PC-3 (cell line): Measurements from ENCODE around the gene RABAC1. TPM values are rescaled to one million over a fixed set of nuclear protein-coding genes. Genes with fewer than 3 reads are reported as not detected.
"Not testable (repeated sequence)": the region's sequence is repeated elsewhere in the genome, so short reads cannot be mapped to it uniquely, and the experiment has no call there.

Experiments used
- ATAC-seq: fragments of 200-7000 bp; cut with Tn5 transposase; 2 replicates; pipeline ENCODE4 v1.9.1; 2020; ENCODE audit warnings: mild to moderate bottlenecking, moderate library complexity
- BruUV-seq: library from RNA; stranded (reverse); fragments of 400-500 nt; replicated peaks from 2 replicates; lab custom pipeline; 2021; lab: Mats Ljungman, UMichigan
- CTCF ChIA-PET: fragments of 300-600 bp; sonication (Branson Sonifier 250); formaldehyde crosslinking; loops from one replicate; lab custom pipeline; 2022; ENCODE audit warnings: antibody characterized with exemption; lab: Charles Lee
- POLR2A ChIA-PET: fragments of 300-600 bp; sonication (Branson Sonifier 250); formaldehyde crosslinking; loops from one replicate; lab custom pipeline; 2022; ENCODE audit warnings: antibody characterized with exemption; ENCODE audit not compliant: unreplicated experiment; lab: Charles Lee
- DNase-seq: peaks from one replicate; pipeline ENCODE4 v3.0.0-alpha.2; 2015
- H2AFZ ChIP-seq: fragments of 300-600 bp; sonication (generic); 2 replicates; pipeline ENCODE4 v1.6.0; 2016; ENCODE audit warnings: antibody characterized with exemption, low read length
- H3F3A ChIP-seq: fragments of 300-600 bp; sonication (generic); one replicate; pipeline ENCODE4 v1.6.0; 2017; ENCODE audit warnings: antibody characterized with exemption, low read length, control low read depth, mild to moderate bottlenecking; ENCODE audit not compliant: unreplicated experiment
- H3K27ac ChIP-seq: fragments of 300-600 bp; sonication (generic); 2 replicates; pipeline ENCODE4 v1.5.1; 2016; ENCODE audit warnings: mild to moderate bottlenecking, low read length
- H3K27me3 ChIP-seq: fragments of 300-600 bp; sonication (generic); 2 replicates; pipeline ENCODE4 v1.6.1; 2016; ENCODE audit warnings: low read length, mixed read lengths
- H3K36me3 ChIP-seq: fragments of 300-600 bp; sonication (generic); 2 replicates; pipeline ENCODE4 v1.6.1; 2016; ENCODE audit warnings: low read depth, mixed run types, low read length, mixed read lengths
- H3K4me1 ChIP-seq: fragments of 300-600 bp; sonication (generic); 2 replicates; pipeline ENCODE4 v1.5.1; 2016; ENCODE audit warnings: low read length; ENCODE audit not compliant: insufficient read depth
- H3K4me2 ChIP-seq: fragments of 300-600 bp; sonication (generic); 2 replicates; pipeline ENCODE4 v1.6.0; 2016; ENCODE audit warnings: low read length
- H3K4me3 ChIP-seq: fragments of 300-600 bp; sonication (generic); 2 replicates; pipeline ENCODE4 v1.5.1; 2016; ENCODE audit warnings: mild to moderate bottlenecking, low read length, mixed read lengths
- H3K79me2 ChIP-seq: fragments of 300-600 bp; sonication (generic); 2 replicates; pipeline ENCODE4 v1.6.1; 2017; ENCODE audit warnings: low read length, mixed read lengths
- H3K9ac ChIP-seq: fragments of 300-600 bp; sonication (generic); 2 replicates; pipeline ENCODE4 v1.6.0; 2016; ENCODE audit warnings: mild to moderate bottlenecking, low read length
- H3K9me2 ChIP-seq: fragments of 300-600 bp; sonication (generic); replicated peaks from 2 replicates; pipeline ENCODE4 v1.6.1; 2016; ENCODE audit warnings: mixed run types, low read length, mixed read lengths
- H3K9me3 ChIP-seq: fragments of 300-600 bp; sonication (generic); 2 replicates; pipeline ENCODE4 v1.6.1; 2016; ENCODE audit warnings: low read length, mixed read lengths
- H4K20me1 ChIP-seq: fragments of 300-600 bp; sonication (generic); 2 replicates; pipeline ENCODE4 v1.6.1; 2016; ENCODE audit warnings: low read length, mixed read lengths
- EZH2 ChIP-seq: fragments of 300-600 bp; sonication (generic); IDR thresholded peaks from one replicate; pipeline ENCODE4 v1.6.1; 2017; ENCODE audit warnings: antibody characterized with exemption, mild to moderate bottlenecking, low read length; ENCODE audit not compliant: unreplicated experiment
- EZH2phosphoT487 ChIP-seq: fragments of 300-600 bp; sonication (generic); IDR thresholded peaks from 2 replicates; pipeline ENCODE4 v1.6.1; 2018; ENCODE audit warnings: mild to moderate bottlenecking, antibody characterized with exemption, low read length, borderline replicate concordance
- intact Hi-C: fragments of 100-400 bp; cut with micrococcal nuclease; formaldehyde crosslinking; loops from 2 replicates; pipeline ENCODE4 v1.9.0; 2023
- total RNA-seq: library from RNA; depleted of rRNA; stranded (reverse); fragments of >200 nt; gene quantifications from 2 replicates; pipeline ENCODE4 v1.2.3, GENCODE V29; 2014
- TF ChIP-seq, protein P1 (sequence below): fragments of 300-600 bp; sonication (generic); conservative IDR thresholded peaks from 2 replicates; pipeline ENCODE4 v1.5.1; 2017; ENCODE audit warnings: antibody characterized with exemption, low read depth, mild to moderate bottlenecking, low read length

The RABAC1 gene
- total RNA-seq, 1 experiment from 2014 or later = 158 TPM

DNA sequence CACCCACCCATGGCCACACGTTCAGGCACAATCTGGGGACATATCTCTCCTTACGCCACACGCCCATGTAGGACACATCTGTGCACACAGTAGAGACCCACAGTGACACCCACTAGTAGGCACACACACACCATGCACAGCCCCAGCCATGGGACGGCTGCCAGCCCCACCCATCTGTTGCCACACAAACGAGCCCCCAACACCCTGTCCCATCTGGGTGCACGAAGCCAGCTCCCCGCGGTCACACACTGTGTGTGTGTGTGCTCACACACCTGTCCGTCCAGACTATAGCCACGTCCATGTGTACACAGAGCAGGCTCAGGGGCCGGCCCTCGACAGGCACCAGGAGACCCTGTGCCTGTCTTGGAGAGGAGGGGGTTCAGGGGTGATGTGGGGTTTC, 41.4 kb downstream of the RABAC1 start:
- BruUV-seq = no TSS peak
- no peaks in the 10 kb centered on the region for H3F3A ChIP-seq
- ChIA-PET POLR2A (no interaction called here), CTCF (no interaction called here)
- no peaks in the 10 kb centered on the region for H3K9me2 ChIP-seq
- H3K9me3 ChIP-seq = no peaks in the 10 kb centered on the region
- ATAC-seq = no peak
- DNase-seq = no peak
- H3K4me3 ChIP-seq = no peak overlapping the region
- H3K4me2 ChIP-seq = no peak overlapping the region
- H3K9ac ChIP-seq = no peak overlapping the region
- TF ChIP-seq EZH2phosphoT487 = no peak
- TF ChIP-seq, protein P1, sequence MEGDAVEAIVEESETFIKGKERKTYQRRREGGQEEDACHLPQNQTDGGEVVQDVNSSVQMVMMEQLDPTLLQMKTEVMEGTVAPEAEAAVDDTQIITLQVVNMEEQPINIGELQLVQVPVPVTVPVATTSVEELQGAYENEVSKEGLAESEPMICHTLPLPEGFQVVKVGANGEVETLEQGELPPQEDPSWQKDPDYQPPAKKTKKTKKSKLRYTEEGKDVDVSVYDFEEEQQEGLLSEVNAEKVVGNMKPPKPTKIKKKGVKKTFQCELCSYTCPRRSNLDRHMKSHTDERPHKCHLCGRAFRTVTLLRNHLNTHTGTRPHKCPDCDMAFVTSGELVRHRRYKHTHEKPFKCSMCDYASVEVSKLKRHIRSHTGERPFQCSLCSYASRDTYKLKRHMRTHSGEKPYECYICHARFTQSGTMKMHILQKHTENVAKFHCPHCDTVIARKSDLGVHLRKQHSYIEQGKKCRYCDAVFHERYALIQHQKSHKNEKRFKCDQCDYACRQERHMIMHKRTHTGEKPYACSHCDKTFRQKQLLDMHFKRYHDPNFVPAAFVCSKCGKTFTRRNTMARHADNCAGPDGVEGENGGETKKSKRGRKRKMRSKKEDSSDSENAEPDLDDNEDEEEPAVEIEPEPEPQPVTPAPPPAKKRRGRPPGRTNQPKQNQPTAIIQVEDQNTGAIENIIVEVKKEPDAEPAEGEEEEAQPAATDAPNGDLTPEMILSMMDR = no peak
- TF ChIP-seq EZH2 = no peak
- H3K27ac ChIP-seq = no peak overlapping the region
- H2AFZ ChIP-seq = no peak overlapping the region
- no peaks in the 10 kb centered on the region for H4K20me1 ChIP-seq
- intact Hi-C loops = no loop called here
- H3K79me2 ChIP-seq = no peaks in the 10 kb centered on the region
- H3K36me3 ChIP-seq = no peaks in the 10 kb centered on the region
- H3K27me3 ChIP-seq = peaks cover 24% of the 10 kb centered on the region
- H3K4me1 ChIP-seq = no peaks in the 10 kb centered on the region

DNA sequence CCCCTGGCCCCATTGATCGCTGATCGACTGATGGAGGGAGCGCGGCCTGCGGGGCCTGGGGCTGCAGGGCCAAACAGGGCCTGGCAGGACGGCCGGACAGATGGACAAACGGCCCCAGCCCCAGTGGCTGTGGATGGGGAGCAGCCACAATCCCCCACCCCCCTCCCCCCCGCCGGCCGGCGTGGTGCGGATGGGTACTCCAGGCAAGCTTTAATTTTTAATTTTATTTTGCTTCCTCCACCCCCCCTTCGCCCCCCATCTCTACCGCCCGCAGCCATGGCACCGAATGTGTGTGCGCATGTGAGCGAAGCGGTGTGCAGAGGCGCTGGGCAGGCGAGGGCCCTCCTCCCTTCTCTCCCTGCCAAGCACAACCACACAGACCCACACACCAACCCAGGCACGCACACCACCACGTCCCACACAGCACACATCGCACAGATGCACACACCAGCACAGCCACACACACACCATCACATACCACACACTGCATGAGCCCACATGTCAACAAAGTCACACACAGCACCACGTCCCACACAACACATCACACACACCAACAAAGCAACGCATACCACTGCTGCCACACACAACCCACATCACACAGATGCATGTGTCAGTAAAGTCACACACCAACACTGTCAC, 43.2 kb downstream of the RABAC1 start:
- Histone ChIP-seq H3K27ac (no peak overlapping the region), H3K9me3 (no peaks in the 10 kb centered on the region), H3K4me3 (no peak overlapping the region), H2AFZ (no peak overlapping the region), H3K79me2 (no peaks in the 10 kb centered on the region), H3K27me3 (peaks cover 28% of the 10 kb centered on the region), H3K9ac (no peak overlapping the region), H3K36me3 (no peaks in the 10 kb centered on the region), H4K20me1 (no peaks in the 10 kb centered on the region), H3F3A (no peaks in the 10 kb centered on the region), H3K4me1 (no peaks in the 10 kb centered on the region), H3K4me2 (no peak overlapping the region), H3K9me2 (no peaks in the 10 kb centered on the region)
- POLR2A ChIA-PET = no interaction called here
- no peak for TF ChIP-seq EZH2phosphoT487
- TF ChIP-seq, protein P1 = no peak
- BruUV-seq = no TSS peak
- CTCF ChIA-PET = no interaction called here
- ATAC-seq (no peak), DNase-seq (no peak)
- intact Hi-C loops = no loop called here

DNA sequence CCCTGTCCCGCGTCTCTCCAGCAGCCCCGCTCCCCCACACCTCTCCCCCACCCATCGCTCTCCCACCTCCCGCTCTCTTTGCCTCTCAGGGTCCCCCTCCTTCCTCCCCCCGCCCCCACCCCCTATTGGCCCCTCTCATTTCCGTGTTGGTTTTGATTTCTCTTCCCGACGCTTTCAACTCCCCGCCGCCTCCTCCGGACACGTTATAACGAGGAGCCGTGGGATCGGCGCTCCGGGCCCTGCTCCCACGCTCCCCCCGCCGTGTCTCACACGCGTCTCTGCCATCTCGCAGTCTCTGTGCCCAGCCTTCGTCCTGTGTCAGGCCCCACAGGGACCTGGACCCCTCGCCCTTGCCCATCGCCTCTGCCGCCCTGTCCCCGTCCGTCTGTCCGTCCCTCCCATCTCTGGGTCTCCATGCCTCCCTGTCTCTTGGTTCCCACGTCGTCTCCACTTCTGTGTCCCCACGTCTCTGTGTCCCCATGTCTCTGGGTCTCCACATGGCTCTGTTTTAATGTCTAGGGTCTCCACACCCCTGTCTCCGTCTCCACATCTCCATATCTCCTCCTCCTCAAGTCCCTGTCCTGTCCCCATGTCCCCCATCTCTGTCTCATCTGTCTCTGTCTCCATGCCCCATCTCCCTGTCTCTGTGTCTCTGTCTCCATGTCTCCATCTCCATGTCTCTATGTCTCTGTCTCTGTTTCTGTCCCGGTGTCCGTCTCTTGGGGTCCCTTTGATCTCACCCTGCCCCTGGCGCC, 43.9 kb downstream of the RABAC1 start:
- ChIA-PET CTCF (no interaction called here), POLR2A (no interaction called here)
- no TSS peak for BruUV-seq
- Histone ChIP-seq H3K79me2 (no peaks in the 10 kb centered on the region), H3K4me3 (no peak overlapping the region), H3K27ac (no peak overlapping the region), H3K9me2 (no peaks in the 10 kb centered on the region), H3F3A (no peaks in the 10 kb centered on the region), H3K9me3 (no peaks in the 10 kb centered on the region), H2AFZ (no peak overlapping the region), H3K27me3 (peaks cover 28% of the 10 kb centered on the region), H3K4me2 (no peak overlapping the region), H3K36me3 (no peaks in the 10 kb centered on the region), H4K20me1 (no peaks in the 10 kb centered on the region), H3K9ac (no peak overlapping the region), H3K4me1 (no peaks in the 10 kb centered on the region)
- TF ChIP-seq EZH2phosphoT487 (no peak), EZH2 (no peak)
- TF ChIP-seq, protein P1 = no peak
- ATAC-seq (no peak), DNase-seq (no peak)
- intact Hi-C loops = no loop called here

DNA sequence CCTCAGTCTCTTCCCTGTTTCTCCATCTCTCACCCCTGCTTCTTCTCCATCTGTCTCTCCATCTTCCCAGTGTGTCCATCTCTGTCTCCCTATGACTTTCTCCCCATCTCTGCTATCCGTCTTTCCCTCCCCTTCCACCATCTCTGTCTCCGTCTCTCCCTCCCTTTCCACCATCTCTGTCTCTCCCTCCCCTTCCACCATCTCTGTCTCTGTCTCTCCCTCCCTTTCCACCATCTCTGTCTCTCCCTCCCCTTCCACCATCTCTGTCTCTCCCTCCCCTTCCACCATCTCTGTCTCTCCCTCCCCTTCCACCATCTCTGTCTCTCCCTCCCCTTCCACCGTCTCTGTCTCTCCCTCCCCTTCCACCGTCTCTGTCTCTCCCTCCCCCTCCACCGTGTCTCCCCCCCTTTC, 44.7 kb downstream of the RABAC1 start:
- BruUV-seq, H3K36me3 ChIP-seq, H3K9ac ChIP-seq, H3K4me1 ChIP-seq, H3F3A ChIP-seq, ATAC-seq, H3K9me3 ChIP-seq, POLR2A ChIA-PET, H3K27ac ChIP-seq, DNase-seq, H3K4me2 ChIP-seq, H3K9me2 ChIP-seq, H2AFZ ChIP-seq, intact Hi-C loops, H4K20me1 ChIP-seq, H3K79me2 ChIP-seq, H3K4me3 ChIP-seq, CTCF ChIA-PET: not testable (repeated sequence)
- peaks cover 28% of the 10 kb centered on the region for H3K27me3 ChIP-seq
